GM12865 (cell line): Measurements from ENCODE around the gene KHDC1L.

Experiments used
- DNase-seq: peaks from one replicate; pipeline ENCODE4 v3.0.0; 2010; ENCODE audit warnings: low read depth
- H3K4me3 ChIP-seq: 2 replicates; pipeline ENCODE4 v1.5.1; 2011; ENCODE audit warnings: mild to moderate bottlenecking, low read depth, low read length, control low read depth
- CTCF ChIP-seq: IDR thresholded peaks from 2 replicates; pipeline ENCODE4 v1.5.1; 2011; ENCODE audit warnings: low read length, control low read depth, low read depth, inconsistent platforms; ENCODE audit not compliant: insufficient read depth; ENCODE audit errors: missing control alignments

The KHDC1L gene

GRCh38 chr6:73180763-73181619 is 44.3 kb downstream of the KHDC1L start:
- peak overlapping the region; percentile 9 for H3K4me3 ChIP-seq
- TF ChIP-seq CTCF: peak; percentile 86
- DNase-seq: peak; percentile 81

GRCh38 chr6:73180076-73180738 is 45.1 kb downstream of the KHDC1L start:
- TF ChIP-seq CTCF: no peak
- no peak for DNase-seq
- H3K4me3 ChIP-seq: no peak overlapping the region

GRCh38 chr6:73177221-73177944 is 47.9 kb downstream of the KHDC1L start:
- TF ChIP-seq CTCF: no peak
- H3K4me3 ChIP-seq: no peak overlapping the region
- DNase-seq: peak; percentile 35

GRCh38 chr6:73176057-73176456 is 49.2 kb downstream of the KHDC1L start:
- DNase-seq: no peak
- no peak overlapping the region for H3K4me3 ChIP-seq
- TF ChIP-seq CTCF: no peak

GRCh38 chr6:73174646-73175045 is 50.6 kb downstream of the KHDC1L start:
- DNase-seq: no peak
- no peak for TF ChIP-seq CTCF
- H3K4me3 ChIP-seq: no peak overlapping the region
